H9 (cell line): ENCODE results near the gene PMF1. TPM values are rescaled to one million over a fixed set of nuclear protein-coding genes. Genes with fewer than 3 reads are reported as not detected.

Experiments
- DNase-seq: peaks from one replicate; pipeline ENCODE4 v3.0.0-alpha.2; 2017
- H2AFZ ChIP-seq: one replicate; pipeline ENCODE4 v1.6.1; 2013; ENCODE audit warnings: mild to moderate bottlenecking, low read length, control low read depth, moderate library complexity
- H2AK5ac ChIP-seq: 2 replicates; pipeline ENCODE4 v1.6.1; 2013; ENCODE audit warnings: low read length, control low read depth, mixed read lengths; ENCODE audit not compliant: insufficient read length
- H2BK120ac ChIP-seq: one replicate; pipeline ENCODE4 v1.6.1; 2013; ENCODE audit warnings: low read depth, mild to moderate bottlenecking, low read length, control low read depth, inconsistent platforms; ENCODE audit not compliant: poor library complexity, severe bottlenecking
- H2BK12ac ChIP-seq: 2 replicates; pipeline ENCODE4 v1.6.1; 2013; ENCODE audit warnings: low read length, control low read depth, mixed read lengths, low read depth; ENCODE audit not compliant: insufficient read length
- H2BK15ac ChIP-seq: 2 replicates; pipeline ENCODE4 v1.6.1; 2013; ENCODE audit warnings: low read depth, low read length, control low read depth
- H2BK20ac ChIP-seq: one replicate; pipeline ENCODE4 v1.6.1; 2013; ENCODE audit warnings: low read depth, mild to moderate bottlenecking, low read length, control low read depth, inconsistent platforms; ENCODE audit not compliant: poor library complexity, severe bottlenecking
- H2BK5ac ChIP-seq: 2 replicates; pipeline ENCODE4 v1.6.1; 2013; ENCODE audit warnings: low read length, control low read depth, mixed read lengths; ENCODE audit not compliant: insufficient read length
- H3K14ac ChIP-seq: 2 replicates; pipeline ENCODE4 v1.6.1; 2013; ENCODE audit warnings: low read length, control low read depth; ENCODE audit not compliant: insufficient read depth
- H3K18ac ChIP-seq: 2 replicates; pipeline ENCODE4 v1.6.1; 2013; ENCODE audit warnings: low read depth, mild to moderate bottlenecking, mixed read lengths, low read length, control low read depth; ENCODE audit not compliant: insufficient read length
- H3K23ac ChIP-seq: 2 replicates; pipeline ENCODE4 v1.6.1; 2013; ENCODE audit warnings: low read length, control low read depth, mixed read lengths, low read depth; ENCODE audit not compliant: insufficient read length
- H3K23me2 ChIP-seq: 2 replicates; pipeline ENCODE4 v1.6.1; 2013; ENCODE audit warnings: low read depth, mild to moderate bottlenecking, mixed read lengths, low read length, control low read depth; ENCODE audit not compliant: insufficient read length, poor library complexity, severe bottlenecking
- H3K27ac ChIP-seq: 2 replicates; pipeline ENCODE4 v1.5.1; 2013; ENCODE audit warnings: low read length, control low read depth, mixed read lengths, low read depth; ENCODE audit not compliant: insufficient read length
- H3K27me3 ChIP-seq: 2 replicates; pipeline ENCODE4 v1.6.1; 2013; ENCODE audit warnings: low read length, control low read depth, inconsistent platforms; ENCODE audit not compliant: insufficient read depth
- H3K4ac ChIP-seq: 2 replicates; pipeline ENCODE4 v1.6.1; 2013; ENCODE audit warnings: low read depth, mild to moderate bottlenecking, control low read depth, inconsistent platforms, low read length, moderate library complexity
- H3K4me1 ChIP-seq: 2 replicates; pipeline ENCODE4 v1.6.1; 2013; ENCODE audit warnings: low read length, control low read depth, inconsistent platforms; ENCODE audit not compliant: insufficient read depth
- H3K4me2 ChIP-seq: 2 replicates; pipeline ENCODE4 v1.6.1; 2013; ENCODE audit warnings: low read length, control low read depth, mixed read lengths; ENCODE audit not compliant: insufficient read length, insufficient read depth
- H3K56ac ChIP-seq: 2 replicates; pipeline ENCODE4 v1.6.1; 2013; ENCODE audit warnings: low read depth, mild to moderate bottlenecking, mixed read lengths, low read length, control low read depth; ENCODE audit not compliant: insufficient read length
- H3K79me1 ChIP-seq: 2 replicates; pipeline ENCODE4 v1.6.1; 2013; ENCODE audit warnings: low read depth, mild to moderate bottlenecking, moderate library complexity, low read length, control low read depth, inconsistent platforms; ENCODE audit not compliant: insufficient read depth, poor library complexity, severe bottlenecking
- H3K79me2 ChIP-seq: 2 replicates; pipeline ENCODE4 v1.6.1; 2013; ENCODE audit warnings: low read length, control low read depth, inconsistent platforms; ENCODE audit not compliant: insufficient read depth
- H3K9ac ChIP-seq: 2 replicates; pipeline ENCODE4 v1.6.1; 2013; ENCODE audit warnings: low read length, control low read depth, mixed read lengths; ENCODE audit not compliant: insufficient read length; ENCODE audit errors: extremely low read depth
- H3K9me3 ChIP-seq: one replicate; pipeline ENCODE4 v1.6.1; 2013; ENCODE audit warnings: low read depth, low read length, inconsistent platforms; ENCODE audit not compliant: control insufficient read depth
- H3T11ph ChIP-seq: one replicate; pipeline ENCODE4 v1.6.1; 2013; ENCODE audit warnings: mild to moderate bottlenecking, low read length, control low read depth, inconsistent platforms
- H4K20me1 ChIP-seq: one replicate; pipeline ENCODE4 v1.6.1; 2013; ENCODE audit not compliant: control insufficient read depth, insufficient read length, insufficient read depth
- H4K5ac ChIP-seq: 2 replicates; pipeline ENCODE4 v1.6.1; 2013; ENCODE audit warnings: low read depth, mild to moderate bottlenecking, mixed read lengths, low read length, control low read depth; ENCODE audit not compliant: insufficient read length
- H4K8ac ChIP-seq: replicated peaks from 2 replicates; pipeline ENCODE4 v1.6.1; 2013; ENCODE audit warnings: low read length, control low read depth, mixed read lengths, low read depth; ENCODE audit not compliant: insufficient read length
- H4K91ac ChIP-seq: 2 replicates; pipeline ENCODE4 v1.6.1; 2013; ENCODE audit warnings: low read depth, mild to moderate bottlenecking, moderate library complexity, mixed read lengths, low read length, control low read depth; ENCODE audit not compliant: insufficient read length
- H3K27ac Mint-ChIP-seq, 3 experiments: 2 replicates in 2 of 3; 3 replicates in 1 of 3; pipeline ENCODE4 v1.8.0; 2020 to 2021; ENCODE audit warnings: mixed read lengths in 3 of 3, mild to moderate bottlenecking in 1 of 3, moderate library complexity in 1 of 3
- H3K27me3 Mint-ChIP-seq: 2 replicates; pipeline ENCODE4 v1.8.0; 2021; ENCODE audit warnings: low read depth, mild to moderate bottlenecking, moderate library complexity, mixed read lengths
- H3K36me3 Mint-ChIP-seq, 3 experiments: 2 replicates in 2 of 3; 3 replicates in 1 of 3; pipeline ENCODE4 v1.8.0; 2020 to 2021; ENCODE audit warnings: low read depth in 3 of 3, mixed read lengths in 3 of 3; ENCODE audit not compliant: insufficient read depth in 1 of 3
- H3K4me1 Mint-ChIP-seq, 2 experiments: 2 replicates each; pipeline ENCODE4 v1.8.0; 2020; ENCODE audit warnings: mixed read lengths in 2 of 2
- H3K4me3 Mint-ChIP-seq, 2 experiments: 2 replicates in 1 of 2; 3 replicates in 1 of 2; pipeline ENCODE4 v1.8.0; 2020 to 2021; ENCODE audit warnings: mild to moderate bottlenecking in 2 of 2, mixed read lengths in 2 of 2, moderate library complexity in 1 of 2
- H3K9me3 Mint-ChIP-seq, 2 experiments: 2 replicates in 1 of 2; 3 replicates in 1 of 2; pipeline ENCODE4 v1.8.0; 2020; ENCODE audit warnings: mild to moderate bottlenecking in 2 of 2, mixed read lengths in 2 of 2, moderate library complexity in 1 of 2
- CTCF ChIP-seq: fragments of 200-600 bp; sonication (generic); conservative IDR thresholded peaks from 3 replicates; pipeline ENCODE4 v1.8.0; 2021; ENCODE audit warnings: antibody characterized with exemption, mild to moderate bottlenecking
- WGBS: extraction: QIAGEN DNeasy Blood & Tissue Kit; methylation state at CpG from one replicate; pipeline ENCODE4 v1.1.7; 2013; ENCODE audit warnings: missing lambda C conversion rate, low lambda C conversion rate, mixed read lengths; ENCODE audit not compliant: insufficient read length; ENCODE audit errors: extremely low coverage; 5-methylcytosine and 5-hydroxymethylcytosine counted together
- total RNA-seq: library from RNA; stranded (reverse); gene quantifications from 2 replicates; pipeline ENCODE4 v1.2.1, GENCODE V29; 2021

Gene PMF1
- total RNA-seq, 1 experiment from 2014 or later: 136 TPM

- Histone ChIP-seq H3K79me2 (no peaks in the 10 kb centered on the region), H3K4me2 (no peak overlapping the region), H2BK12ac (no peak overlapping the region), H2AFZ (no peak overlapping the region), H3K23ac (no peak overlapping the region), H3T11ph (no peak overlapping the region), H2AK5ac (no peak overlapping the region), H3K27ac (no peak overlapping the region), H3K18ac (no peak overlapping the region), H4K20me1 (no peaks in the 10 kb centered on the region), H2BK20ac (no peak overlapping the region), H3K9ac (no peak overlapping the region), H3K23me2 (no peaks in the 10 kb centered on the region), H3K4ac (no peak overlapping the region), H4K5ac (no peak overlapping the region), H2BK120ac (no peak overlapping the region), H3K4me1 (no peaks in the 10 kb centered on the region), H2BK15ac (no peak overlapping the region), H4K8ac (no peak overlapping the region), H3K79me1 (no peaks in the 10 kb centered on the region), H2BK5ac (no peak overlapping the region), H3K56ac (no peak overlapping the region), H3K27me3 (no peaks in the 10 kb centered on the region), H3K14ac (no peak overlapping the region), H4K91ac (no peak overlapping the region), H3K9me3 (no peaks in the 10 kb centered on the region)
- no peaks in the 10 kb centered on the region for H3K4me1 Mint-ChIP-seq
- H3K36me3 Mint-ChIP-seq: peaks cover 71 to 96% (median 81%) of the 10 kb centered on the region in 3 experiments; a peak in 6 of 7 replicates
- no peak for DNase-seq
- no peaks in the 10 kb centered on the region for H3K9me3 Mint-ChIP-seq
- H3K4me3 Mint-ChIP-seq: no peak overlapping the region
- no peak overlapping the region for H3K27ac Mint-ChIP-seq
- no peaks in the 10 kb centered on the region for H3K27me3 Mint-ChIP-seq
- no peak for TF ChIP-seq CTCF
- WGBS: no CpG with 5 or more reads among the region's 3 CpGs
Measured at GRCh38 chr1:156270314-156270713, 57.5 kb downstream of the PMF1 start.
